Hypothalamus (tissue), 51 donors: ENCODE data around the gene RASD1.
"Not testable (repeated sequence)": the region's sequence is repeated elsewhere in the genome, so short reads cannot be mapped to it uniquely, and the experiment has no call there.

Experiments
- DNase-seq, 51 donors: peaks; one replicate each; lab custom pipeline; 2025; lab: John Stamatoyannopoulos, UW

Gene RASD1

GRCh38 chr17:17480593-17481148, 15.5 kb downstream of the RASD1 start:
- DNase-seq: no peak

DNA sequence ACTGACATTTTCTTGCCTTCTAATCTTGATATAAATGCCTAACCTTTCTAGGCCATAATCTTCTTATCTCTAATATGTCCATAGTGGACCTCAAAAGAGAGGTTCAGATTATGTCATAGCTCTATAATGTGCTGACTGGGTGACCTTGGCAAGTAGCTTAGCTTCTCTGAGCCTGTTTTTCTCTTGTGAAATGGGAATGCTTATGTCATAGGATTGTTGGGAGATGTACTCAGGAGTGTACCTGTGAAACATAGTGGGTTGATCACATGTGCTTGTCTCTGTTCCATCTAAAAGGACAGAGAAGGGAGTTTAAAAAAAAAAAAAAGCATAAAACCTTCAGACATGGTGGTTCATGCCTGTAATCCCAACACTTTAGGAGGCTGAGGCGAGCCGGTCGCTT, 17.0 kb downstream of the RASD1 start:
- no peak for DNase-seq

GRCh38 chr17:17476865-17477467, 19.2 kb downstream of the RASD1 start, which contains the start of gene MED9:
TSS of gene MED9 (plus strand) at chr17:17477000. CDS start at chr17:17477042, 42 bp downstream.
- peak; percentile 49 to 94 (median 85) for DNase-seq

- no peak for DNase-seq
Measured at GRCh38 chr17:17474341-17474740, 21.9 kb downstream of the RASD1 start.

DNA sequence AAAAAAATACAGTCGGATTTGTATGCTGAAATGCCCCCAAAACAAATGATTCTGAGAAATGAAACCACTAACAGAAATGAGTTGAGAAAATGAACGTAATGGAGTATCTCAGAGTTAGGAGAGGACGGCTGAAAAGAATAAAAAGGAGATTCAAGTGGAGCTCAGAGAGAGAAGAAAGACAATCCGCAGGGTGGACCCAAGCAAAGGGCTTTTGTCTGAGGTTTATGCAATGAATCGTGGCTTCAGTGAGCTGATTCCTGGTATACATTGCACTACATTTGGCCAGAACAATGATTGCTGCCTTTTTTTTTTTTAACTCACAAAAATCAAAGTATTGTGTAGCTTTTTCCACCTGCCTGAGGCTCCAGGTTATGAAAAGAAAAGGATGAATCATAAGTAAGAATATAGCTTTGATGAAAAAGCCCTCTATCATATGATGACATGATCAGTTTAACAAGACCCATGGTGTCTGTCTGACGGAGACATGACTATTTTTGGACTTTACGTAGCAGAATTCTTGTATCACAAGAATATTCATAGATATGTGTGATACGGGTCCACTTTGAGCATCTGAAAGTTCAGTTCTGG, 23.8 kb downstream of the RASD1 start:
- peak in 1 of 51 donors; percentile 18 for DNase-seq

DNA sequence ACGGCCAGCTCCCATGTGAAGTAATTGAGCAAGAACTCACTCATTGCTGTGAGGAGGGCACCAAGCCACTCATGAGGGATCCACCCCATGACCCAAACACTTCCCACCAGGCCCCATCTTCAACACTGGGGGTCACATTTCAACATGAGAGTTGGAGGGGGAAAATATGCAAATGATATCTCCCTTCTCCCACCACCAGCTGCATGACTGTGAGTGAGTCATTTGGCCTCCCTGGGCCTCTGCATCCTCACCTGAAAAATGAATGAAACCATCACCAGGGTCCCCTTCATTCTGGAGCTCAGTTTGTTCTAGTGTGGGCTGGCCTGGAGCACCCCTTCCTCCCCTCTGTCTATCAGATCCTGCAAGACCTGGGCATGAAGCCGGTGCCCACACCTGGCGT, 26.2 kb downstream of the RASD1 start:
- no peak for DNase-seq

DNA sequence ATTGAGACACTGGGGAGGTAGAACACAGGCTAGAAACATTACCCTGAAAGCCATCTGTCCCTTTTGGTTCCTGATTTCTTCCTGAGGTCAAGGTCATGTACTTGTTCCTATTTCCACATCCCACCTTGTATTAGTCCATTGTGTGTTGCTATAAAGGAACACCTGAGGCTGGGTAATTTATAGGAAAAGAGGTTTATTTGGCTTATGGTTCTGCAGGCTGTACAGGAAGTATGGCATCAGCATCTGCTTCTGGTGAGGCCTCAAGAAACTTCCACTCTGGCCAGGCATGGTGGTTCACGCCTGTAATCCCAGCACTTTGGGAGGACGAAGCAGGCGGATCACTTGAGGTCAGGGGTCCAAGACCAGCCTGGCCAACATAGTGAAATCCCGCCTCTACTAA, 26.8 kb downstream of the RASD1 start:
- DNase-seq: no peak

DNA sequence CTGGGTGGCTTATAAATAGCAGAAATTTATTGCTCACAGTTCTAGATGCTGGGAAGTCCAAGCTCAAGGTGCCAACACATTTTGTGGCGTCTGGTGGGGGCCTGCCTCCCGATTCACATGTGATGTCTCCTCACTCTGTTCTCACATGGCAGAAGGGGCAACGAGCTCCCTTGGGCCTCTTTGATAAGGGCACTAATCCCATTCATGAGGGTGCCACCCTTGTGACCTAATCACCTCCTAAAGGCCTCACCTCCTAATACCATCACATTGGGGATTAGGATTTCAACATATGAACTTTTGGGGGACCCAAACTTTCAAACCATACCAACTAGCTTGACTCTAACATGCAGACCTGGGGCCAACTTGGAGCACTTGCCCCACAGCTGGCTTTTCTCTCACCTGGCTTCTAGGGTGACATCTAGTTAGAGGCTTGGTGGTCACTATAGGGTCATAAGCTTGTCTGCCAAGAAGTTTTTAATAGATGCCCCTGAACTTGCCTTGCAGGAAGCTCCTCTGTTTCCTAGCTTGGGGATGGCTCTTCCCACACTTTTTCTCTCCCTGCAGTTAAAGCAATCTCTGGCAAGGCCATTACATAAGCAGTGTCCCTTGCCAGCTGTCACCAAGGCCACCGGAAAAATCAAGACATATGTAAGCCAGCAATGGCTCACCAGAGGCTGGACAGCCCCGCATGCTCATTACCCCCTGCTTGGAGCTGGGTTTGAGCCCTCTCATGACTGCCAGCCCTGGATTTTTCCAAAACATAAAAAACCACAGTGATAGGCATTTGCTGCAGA, 27.8 kb downstream of the RASD1 start:
- DNase-seq: peak in 8 of 51 donors; percentile 16 to 45 (median 35)

- DNase-seq: no peak
Measured at GRCh38 chr17:17467720-17468119, 28.5 kb downstream of the RASD1 start.

- peak in 2 of 51 donors; percentile 9 to 17 for DNase-seq
Measured at GRCh38 chr17:17467016-17467415, 29.2 kb downstream of the RASD1 start.

GRCh38 chr17:17466511-17466910, 29.7 kb downstream of the RASD1 start:
- DNase-seq: no peak

- DNase-seq: not testable (repeated sequence)
Measured at GRCh38 chr17:17465878-17466277, 30.3 kb downstream of the RASD1 start.

DNA sequence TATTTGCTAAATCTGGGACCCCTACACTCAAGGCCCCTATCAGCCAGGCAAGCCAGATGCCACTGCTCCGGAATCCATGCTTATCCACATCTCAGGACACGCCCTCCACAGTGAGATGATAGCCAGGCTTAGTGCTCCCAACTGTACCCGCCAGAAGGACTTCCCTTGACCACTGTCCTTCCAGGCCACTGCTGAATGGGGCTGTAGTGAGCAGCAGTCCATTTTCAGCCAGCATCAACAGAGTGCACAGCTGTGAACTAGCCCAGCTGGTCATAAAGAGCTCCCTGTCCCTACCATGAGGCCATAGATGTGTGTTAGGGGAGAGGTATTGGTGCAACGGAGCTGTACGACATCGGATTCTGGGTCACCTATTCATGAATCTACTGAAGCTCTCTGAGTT, 32.4 kb downstream of the RASD1 start:
- DNase-seq: peak in 12 of 51 donors; percentile 12 to 42 (median 18)

- no peak for DNase-seq
Measured at GRCh38 chr17:17462048-17462824, 34.0 kb downstream of the RASD1 start.

- no peak for DNase-seq
Measured at GRCh38 chr17:17460038-17460437, 36.2 kb downstream of the RASD1 start.

- no peak for DNase-seq
Measured at GRCh38 chr17:17457680-17458079, 38.5 kb downstream of the RASD1 start.

DNA sequence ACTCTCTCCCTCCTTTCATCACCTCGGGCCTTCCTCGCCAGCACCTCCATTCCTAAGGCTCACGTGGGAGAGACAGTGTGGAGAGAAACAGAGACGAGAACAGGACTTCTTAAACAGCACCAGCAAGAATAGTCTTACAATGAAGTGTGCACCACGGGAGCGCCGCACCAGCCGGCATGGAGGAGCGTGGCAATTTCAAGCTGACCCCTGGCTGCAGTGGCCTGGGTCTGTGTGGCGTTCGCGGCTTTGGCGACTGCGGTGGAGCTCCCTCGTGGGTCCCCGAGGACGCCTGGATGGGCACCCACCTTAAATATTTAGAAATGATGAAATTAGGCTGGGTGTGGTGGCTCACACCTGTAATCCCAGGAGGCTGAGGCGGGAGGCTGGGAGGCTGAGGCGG, 39.9 kb downstream of the RASD1 start:
- DNase-seq: no peak

- DNase-seq: no peak
Measured at GRCh38 chr17:17455173-17455572, 41.0 kb downstream of the RASD1 start.

GRCh38 chr17:17454700-17455099, 41.5 kb downstream of the RASD1 start:
- not testable (repeated sequence) for DNase-seq

GRCh38 chr17:17454276-17454675, 41.9 kb downstream of the RASD1 start:
- no peak for DNase-seq

DNA sequence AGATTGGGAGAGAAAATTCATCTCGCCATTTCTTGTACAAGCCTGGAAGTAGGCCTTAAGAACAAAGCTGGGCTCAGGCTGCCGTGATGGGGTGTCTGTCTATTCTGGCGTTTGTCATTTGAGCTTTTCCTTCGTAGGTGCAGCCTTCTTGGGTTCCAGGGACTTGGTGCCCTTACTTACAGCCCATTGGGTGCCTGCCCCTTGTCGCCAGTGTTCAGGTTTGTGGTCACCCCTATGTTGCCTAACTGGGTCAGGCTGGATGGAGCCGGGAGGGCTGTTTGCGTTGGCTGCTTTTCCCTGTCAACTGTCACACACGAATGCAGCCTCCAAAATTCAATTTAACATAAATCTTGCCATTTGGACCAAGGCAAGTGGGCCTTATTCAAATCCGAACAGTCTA, 43.1 kb downstream of the RASD1 start:
- no peak for DNase-seq
